Mesodermal cell (in vitro differentiated cells): ENCODE results near the gene TRMT44.
"Not testable (repeated sequence)": the region's sequence is repeated elsewhere in the genome, so short reads cannot be mapped to it uniquely, and the experiment has no call there.

Experiments used
- H3K27ac ChIP-seq: 2 replicates; pipeline ENCODE4 v1.7.0; 2013; ENCODE audit warnings: mild to moderate bottlenecking, low read depth, low read length, moderate library complexity; ENCODE audit not compliant: severe bottlenecking
- H3K36me3 ChIP-seq: 2 replicates; pipeline ENCODE4 v1.7.1; 2013; ENCODE audit warnings: mild to moderate bottlenecking, low read length, moderate library complexity; ENCODE audit not compliant: control insufficient read depth, insufficient read depth
- H3K4me1 ChIP-seq: one replicate; pipeline ENCODE4 v1.7.1; 2013; ENCODE audit warnings: mild to moderate bottlenecking, low read length; ENCODE audit not compliant: insufficient read depth, control insufficient read depth, poor library complexity, severe bottlenecking
- H3K4me3 ChIP-seq: 2 replicates; pipeline ENCODE4 v1.7.0; 2013; ENCODE audit warnings: low read length, control low read depth, mild to moderate bottlenecking; ENCODE audit not compliant: insufficient read depth, poor library complexity, severe bottlenecking; ENCODE audit errors: extremely low read depth
- H3K9me3 ChIP-seq: 2 replicates; pipeline ENCODE4 v1.7.1; 2013; ENCODE audit warnings: mild to moderate bottlenecking, low read length, moderate library complexity; ENCODE audit not compliant: control insufficient read depth
- WGBS, 2 experiments: methylation state at CpG; one replicate each; pipeline ENCODE4 v1.1.5; 2013; ENCODE audit warnings: missing lambda C conversion rate in 2 of 2; ENCODE audit not compliant: insufficient coverage in 2 of 2; 5-methylcytosine and 5-hydroxymethylcytosine counted together

The TRMT44 gene

GRCh38 chr4:8398347-8398746 is 42.2 kb upstream of the TRMT44 start:
- H3K27ac ChIP-seq: no peak overlapping the region
- no peak overlapping the region for H3K4me3 ChIP-seq
- H3K4me1 ChIP-seq: peaks cover 14% of the 10 kb centered on the region
- WGBS, 2 experiments: 92 to 97% methylated on average over 9 of the region's 9 CpGs
- peaks cover 3% of the 10 kb centered on the region for H3K36me3 ChIP-seq
- H3K9me3 ChIP-seq: no peaks in the 10 kb centered on the region

- Histone ChIP-seq H3K36me3 (peaks cover 5% of the 10 kb centered on the region), H3K4me1 (peaks cover 8% of the 10 kb centered on the region), H3K27ac (no peak overlapping the region), H3K9me3 (no peaks in the 10 kb centered on the region), H3K4me3 (no peak overlapping the region)
- WGBS, 2 experiments: 92 to 93% methylated on average over 15 of the region's 15 CpGs
Measured at GRCh38 chr4:8399298-8399697, 41.3 kb upstream of the TRMT44 start.

- Histone ChIP-seq H3K4me1 (peaks cover 4% of the 10 kb centered on the region), H3K36me3 (peaks cover 14% of the 10 kb centered on the region), H3K27ac (no peak overlapping the region), H3K4me3 (no peak overlapping the region), H3K9me3 (no peaks in the 10 kb centered on the region)
- WGBS, 2 experiments: 77 to 87% methylated on average over 6 to 9 of the region's 13 CpGs
Measured at GRCh38 chr4:8400632-8401325, 39.8 kb upstream of the TRMT44 start.

GRCh38 chr4:8401665-8402064 is 38.9 kb upstream of the TRMT44 start:
- H3K36me3 ChIP-seq: peaks cover 19% of the 10 kb centered on the region
- no peaks in the 10 kb centered on the region for H3K9me3 ChIP-seq
- no peak overlapping the region for H3K4me3 ChIP-seq
- 92 to 100% methylated on average over 9 to 10 of the region's 10 CpGs for WGBS, 2 experiments
- no peak overlapping the region for H3K27ac ChIP-seq
- H3K4me1 ChIP-seq: peaks cover 4% of the 10 kb centered on the region

GRCh38 chr4:8402181-8402597 is 38.4 kb upstream of the TRMT44 start:
- H3K4me3 ChIP-seq: no peak overlapping the region
- peaks cover 17% of the 10 kb centered on the region for H3K36me3 ChIP-seq
- no peak overlapping the region for H3K27ac ChIP-seq
- H3K9me3 ChIP-seq: no peaks in the 10 kb centered on the region
- 86 to 89% methylated on average over 11 of the region's 11 CpGs for WGBS, 2 experiments
- peaks cover 4% of the 10 kb centered on the region for H3K4me1 ChIP-seq

GRCh38 chr4:8402640-8403039 is 37.9 kb upstream of the TRMT44 start:
- no peak overlapping the region for H3K27ac ChIP-seq
- WGBS, 2 experiments: 89 to 91% methylated on average over 6 to 11 of the region's 14 CpGs
- H3K36me3 ChIP-seq: peaks cover 21% of the 10 kb centered on the region
- no peak overlapping the region for H3K4me3 ChIP-seq
- peaks cover 4% of the 10 kb centered on the region for H3K4me1 ChIP-seq
- no peaks in the 10 kb centered on the region for H3K9me3 ChIP-seq

GRCh38 chr4:8403173-8403753 is 37.3 kb upstream of the TRMT44 start:
- 31 to 53% methylated on average over 4 to 8 of the region's 12 CpGs for WGBS, 2 experiments
- H3K9me3 ChIP-seq: no peaks in the 10 kb centered on the region
- H3K36me3 ChIP-seq: peaks cover 27% of the 10 kb centered on the region
- H3K27ac ChIP-seq: no peak overlapping the region
- H3K4me3 ChIP-seq: no peak overlapping the region
- peaks cover 4% of the 10 kb centered on the region for H3K4me1 ChIP-seq

- peaks cover 4% of the 10 kb centered on the region for H3K4me1 ChIP-seq
- 92 to 93% methylated on average over 9 to 12 of the region's 13 CpGs for WGBS, 2 experiments
- H3K36me3 ChIP-seq: peaks cover 28% of the 10 kb centered on the region
- no peaks in the 10 kb centered on the region for H3K9me3 ChIP-seq
- no peak overlapping the region for H3K4me3 ChIP-seq
- H3K27ac ChIP-seq: no peak overlapping the region
Measured at GRCh38 chr4:8403976-8404375, 36.6 kb upstream of the TRMT44 start.

- Histone ChIP-seq H3K27ac (no peak overlapping the region), H3K4me3 (no peak overlapping the region), H3K9me3 (no peaks in the 10 kb centered on the region), H3K36me3 (peaks cover 35% of the 10 kb centered on the region), H3K4me1 (peaks cover 8% of the 10 kb centered on the region)
- WGBS, 2 experiments: 91 to 99% methylated on average over 10 to 12 of the region's 14 CpGs
Measured at GRCh38 chr4:8404791-8405515, 35.6 kb upstream of the TRMT44 start.

GRCh38 chr4:8405516-8405875 is 35.1 kb upstream of the TRMT44 start:
- Histone ChIP-seq H3K4me3 (no peak overlapping the region), H3K27ac (no peak overlapping the region), H3K9me3 (no peaks in the 10 kb centered on the region), H3K36me3 (peaks cover 37% of the 10 kb centered on the region), H3K4me1 (peaks cover 9% of the 10 kb centered on the region)
- 94 to 95% methylated on average over 7 to 9 of the region's 9 CpGs for WGBS, 2 experiments

- not testable (repeated sequence) for H3K4me1 ChIP-seq, H3K27ac ChIP-seq, H3K4me3 ChIP-seq, H3K9me3 ChIP-seq
- peaks cover 37% of the 10 kb centered on the region for H3K36me3 ChIP-seq
- WGBS, 2 experiments: 79 to 80% methylated on average over 3 to 6 of the region's 7 CpGs
Measured at GRCh38 chr4:8406887-8407286, 33.7 kb upstream of the TRMT44 start.
